Activated CD4-positive, alpha-beta T cell treated with anti-CD3 and anti-CD28 coated beads, Interleukin-2, amount 10 ng/mL, durations not matched to agents 7 days and 5 days (primary cell): ENCODE results near the gene C19orf18. TPM values are rescaled to one million over a fixed set of nuclear protein-coding genes. Genes with fewer than 3 reads are reported as not detected.
A peak's percentile ranks its signal among the peaks of the same experiment; 100 is the strongest.

Source experiments
- CTCF ChIA-PET: fragments of 350-600 bp; sonication (Branson Sonifier 250); formaldehyde crosslinking; loops from one replicate; lab custom pipeline; 2021; ENCODE audit warnings: antibody characterized with exemption; lab: Charles Lee
- POLR2A ChIA-PET: fragments of 350-600 bp; sonication (Branson Sonifier 250); formaldehyde crosslinking; loops from one replicate; lab custom pipeline; 2021; ENCODE audit warnings: antibody characterized with exemption; lab: Charles Lee
- DNase-seq: peaks from one replicate; pipeline ENCODE4 v3.0.0-alpha.2; 2020
- H3K27ac Mint-ChIP-seq: one replicate; pipeline ENCODE4 v1.8.0; 2021; ENCODE audit warnings: mild to moderate bottlenecking, moderate library complexity, mixed read lengths
- H3K27me3 Mint-ChIP-seq: one replicate; pipeline ENCODE4 v1.8.0; 2021; ENCODE audit warnings: mixed read lengths
- H3K36me3 Mint-ChIP-seq: one replicate; pipeline ENCODE4 v1.8.0; 2021; ENCODE audit warnings: low read depth, mixed read lengths
- H3K4me1 Mint-ChIP-seq: one replicate; pipeline ENCODE4 v1.8.0; 2021; ENCODE audit warnings: mixed read lengths
- H3K4me3 Mint-ChIP-seq: one replicate; pipeline ENCODE4 v1.8.0; 2021; ENCODE audit warnings: mild to moderate bottlenecking, moderate library complexity, mixed read lengths
- H3K9me3 Mint-ChIP-seq: one replicate; pipeline ENCODE4 v1.8.0; 2021; ENCODE audit warnings: mixed read lengths
- total RNA-seq, 2 experiments: library from RNA; stranded (reverse); gene quantifications; one replicate each; pipeline ENCODE4 v1.2.3, GENCODE V29; 2021

The C19orf18 gene
- total RNA-seq, 2 experiments from 2014 or later, result 0.37 to 0.82 TPM

DNA sequence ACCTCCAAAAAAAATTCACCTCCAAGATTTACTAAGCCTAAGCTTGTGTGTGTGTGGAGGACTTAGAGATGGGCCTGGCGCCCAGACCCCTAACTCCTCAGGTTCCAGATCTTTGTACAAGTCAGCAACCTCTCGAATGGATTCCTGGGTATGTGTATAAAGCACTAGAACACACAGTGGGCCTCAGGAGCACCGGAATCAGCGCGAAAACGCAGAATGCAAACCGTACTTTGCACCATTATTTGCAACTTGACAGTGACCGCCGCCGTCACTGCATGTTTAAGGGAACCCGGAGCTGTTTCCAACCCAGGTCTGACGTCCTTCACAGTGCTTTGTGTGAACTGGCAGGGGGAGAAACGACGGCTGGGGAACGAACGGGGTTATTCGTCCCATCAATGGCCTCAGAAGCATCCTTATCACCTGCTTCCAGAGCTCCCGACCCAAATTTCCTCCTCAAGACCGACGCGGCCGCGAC is 27.6 kb upstream of the C19orf18 start:
- peaks cover 59% of the 10 kb centered on the region for H3K9me3 Mint-ChIP-seq
- H3K4me1 Mint-ChIP-seq, result peaks cover 31% of the 10 kb centered on the region
- peaks cover 91% of the 10 kb centered on the region for H3K36me3 Mint-ChIP-seq
- CTCF ChIA-PET, result interaction anchor here (0.5 to 3.5 kb wide), 3 partner anchors 17 to 85 kb away, joined by 3 to 20 read pairs (median 3); no protein-coding TSS in a partner anchor
- POLR2A ChIA-PET, result no interaction called here
- peak overlapping the region; percentile 80 for H3K4me3 Mint-ChIP-seq
- H3K27ac Mint-ChIP-seq, result peak overlapping the region; percentile 90
- H3K27me3 Mint-ChIP-seq, result no peaks in the 10 kb centered on the region
- DNase-seq, result peak; percentile 39

- no peak for DNase-seq
- Mint-ChIP-seq H3K27ac (peak overlapping the region; percentile 16), H3K4me1 (peaks cover 31% of the 10 kb centered on the region), H3K27me3 (no peaks in the 10 kb centered on the region), H3K4me3 (peak overlapping the region; percentile 80), H3K36me3 (peaks cover 92% of the 10 kb centered on the region), H3K9me3 (peaks cover 59% of the 10 kb centered on the region)
- POLR2A ChIA-PET, result no interaction called here
- CTCF ChIA-PET, result interaction anchor here (0.6 kb wide), 1 partner anchor 144 kb away, joined by 3 read pairs; no protein-coding TSS in a partner anchor
Measured at GRCh38 chr19:58000677-58001076, 26.3 kb upstream of the C19orf18 start.

DNA sequence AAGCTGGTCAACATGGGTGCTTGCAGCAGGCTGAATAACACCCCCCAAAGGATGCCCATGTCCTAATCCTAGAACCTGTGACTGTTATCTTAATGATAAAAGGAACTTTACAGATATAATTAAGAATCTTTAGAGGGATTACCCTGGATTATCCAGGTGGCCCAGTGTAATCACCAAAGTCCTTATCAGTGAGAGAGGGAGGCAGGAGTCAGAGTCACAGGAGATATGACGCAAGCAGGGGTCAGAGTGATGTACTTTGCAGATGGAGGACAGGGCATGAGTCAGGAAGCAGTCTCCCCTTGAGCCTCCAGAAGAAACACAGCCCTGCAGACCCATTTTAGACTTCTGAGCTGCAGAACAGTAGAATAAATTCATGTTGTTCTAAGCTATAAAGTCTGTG is 18.5 kb upstream of the C19orf18 start:
- Mint-ChIP-seq H3K36me3 (peaks cover 76% of the 10 kb centered on the region), H3K4me3 (no peak overlapping the region), H3K9me3 (peaks cover 70% of the 10 kb centered on the region), H3K27me3 (no peaks in the 10 kb centered on the region), H3K27ac (no peak overlapping the region), H3K4me1 (no peaks in the 10 kb centered on the region)
- CTCF ChIA-PET, result no interaction called here
- no peak for DNase-seq
- POLR2A ChIA-PET, result no interaction called here

DNA sequence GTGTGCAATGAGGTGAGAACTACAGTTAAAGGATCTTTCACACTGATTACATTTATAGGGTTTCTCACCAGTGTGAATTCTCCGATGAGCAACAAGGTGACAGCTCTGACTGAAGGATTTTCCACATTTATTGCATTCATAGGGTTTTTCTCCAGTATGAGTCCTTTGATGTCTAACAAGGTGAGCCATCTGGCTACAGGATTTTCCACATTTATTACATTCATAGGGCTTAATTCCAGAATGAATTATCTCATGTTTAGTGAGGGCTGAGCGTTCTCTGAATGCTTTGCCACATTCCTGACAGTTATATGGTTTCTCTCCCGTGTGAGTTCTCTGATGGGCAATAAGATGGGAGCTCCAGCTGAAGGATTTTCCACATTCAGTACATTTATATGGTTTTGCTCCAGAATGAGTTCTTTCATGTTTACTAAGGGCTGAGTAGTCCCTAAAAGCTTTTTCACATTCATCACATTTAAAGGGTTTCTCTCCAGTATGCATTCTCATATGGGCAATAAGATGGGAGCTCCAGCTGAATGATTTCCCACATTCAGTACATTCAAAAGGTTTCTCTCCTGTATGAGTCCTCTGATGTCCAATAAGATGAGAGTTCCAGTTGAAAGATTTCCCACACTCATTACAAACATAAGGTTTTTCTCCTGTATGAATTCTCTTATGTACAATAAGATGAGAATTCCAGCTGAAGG is 4.4 kb upstream of the C19orf18 start:
- peaks cover 81% of the 10 kb centered on the region for H3K36me3 Mint-ChIP-seq
- no peak overlapping the region for H3K27ac Mint-ChIP-seq
- DNase-seq, result no peak
- H3K9me3 Mint-ChIP-seq, result peaks cover 87% of the 10 kb centered on the region
- no peaks in the 10 kb centered on the region for H3K27me3 Mint-ChIP-seq
- no peak overlapping the region for H3K4me3 Mint-ChIP-seq
- CTCF ChIA-PET, result no interaction called here
- POLR2A ChIA-PET, result no interaction called here
- H3K4me1 Mint-ChIP-seq, result no peaks in the 10 kb centered on the region

DNA sequence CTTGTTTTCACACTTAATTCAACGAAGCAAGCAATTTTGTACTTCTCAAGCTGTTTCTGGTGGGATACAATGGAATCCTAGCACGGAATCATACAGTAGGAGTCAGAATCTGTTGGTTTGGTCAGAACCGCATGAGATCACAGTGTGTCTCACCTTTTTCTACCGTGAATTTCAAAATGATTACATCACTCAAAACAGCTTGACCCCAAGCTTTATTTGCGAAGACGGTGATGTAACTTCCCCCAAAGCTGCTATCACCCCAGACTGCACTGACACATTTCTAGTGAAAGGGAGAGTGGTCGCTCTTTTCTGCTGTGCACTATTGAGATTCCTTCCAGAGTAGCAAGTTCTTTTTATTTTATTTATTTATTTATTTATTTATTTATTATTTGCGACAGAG is 9.6 kb downstream of the C19orf18 start:
- CTCF ChIA-PET, result no interaction called here
- H3K27ac Mint-ChIP-seq, result no peak overlapping the region
- peaks cover 11% of the 10 kb centered on the region for H3K36me3 Mint-ChIP-seq
- H3K4me1 Mint-ChIP-seq, result no peaks in the 10 kb centered on the region
- no peak overlapping the region for H3K4me3 Mint-ChIP-seq
- H3K27me3 Mint-ChIP-seq, result no peaks in the 10 kb centered on the region
- POLR2A ChIA-PET, result interaction anchor here (0.6 kb wide), 1 partner anchor 1584 kb away, joined by 3 read pairs; no protein-coding TSS in a partner anchor
- no peak for DNase-seq
- peaks cover 34% of the 10 kb centered on the region for H3K9me3 Mint-ChIP-seq

DNA sequence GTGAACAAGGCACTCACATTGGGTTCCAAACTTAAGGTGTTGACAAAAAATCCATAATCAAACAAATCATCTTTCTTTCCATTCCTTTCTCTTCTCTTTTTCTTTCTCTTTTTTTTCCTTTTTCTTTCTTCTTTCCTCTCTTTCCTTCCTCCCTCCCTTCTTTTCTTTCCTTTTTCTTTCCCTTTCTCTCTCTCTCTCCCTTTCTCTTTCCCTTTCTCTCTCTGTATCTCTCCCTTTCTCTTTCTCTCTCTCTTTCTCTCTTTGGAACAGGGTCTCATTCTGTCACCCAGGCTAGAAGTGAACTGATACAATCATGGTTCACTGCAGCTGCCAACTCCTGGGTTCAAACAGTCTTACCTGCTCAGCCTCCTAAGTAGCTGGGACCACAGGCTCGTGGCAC is 12.5 kb downstream of the C19orf18 start:
- POLR2A ChIA-PET, result no interaction called here

GRCh38 chr19:57954996-57955395 is 19.3 kb downstream of the C19orf18 start:
- ChIA-PET POLR2A (no interaction called here), CTCF (no interaction called here)
- Mint-ChIP-seq H3K4me3 (no peak overlapping the region), H3K27me3 (no peaks in the 10 kb centered on the region), H3K27ac (no peak overlapping the region), H3K4me1 (no peaks in the 10 kb centered on the region), H3K9me3 (peaks cover 40% of the 10 kb centered on the region), H3K36me3 (peaks cover 8% of the 10 kb centered on the region)
- DNase-seq, result no peak

More for the DNA sequence above, 12.5 kb downstream of the C19orf18 start:
- Mint-ChIP-seq H3K27me3 (no peaks in the 10 kb centered on the region), H3K36me3 (peaks cover 8% of the 10 kb centered on the region), H3K9me3 (peaks cover 27% of the 10 kb centered on the region), H3K4me3 (no peak overlapping the region), H3K4me1 (no peaks in the 10 kb centered on the region), H3K27ac (no peak overlapping the region)
- CTCF ChIA-PET, result interaction anchor here (0.7 kb wide), 1 partner anchor 485 kb away, joined by 3 read pairs; no protein-coding TSS in a partner anchor
- DNase-seq, result no peak

GRCh38 chr19:57949702-57950101 is 24.6 kb downstream of the C19orf18 start:
- no peak for DNase-seq
- ChIA-PET POLR2A (no interaction called here), CTCF (no interaction called here)
- peaks cover 17% of the 10 kb centered on the region for H3K4me1 Mint-ChIP-seq
- H3K4me3 Mint-ChIP-seq, result no peak overlapping the region
- H3K27me3 Mint-ChIP-seq, result no peaks in the 10 kb centered on the region
- peaks cover 30% of the 10 kb centered on the region for H3K36me3 Mint-ChIP-seq
- no peak overlapping the region for H3K27ac Mint-ChIP-seq
- peaks cover 40% of the 10 kb centered on the region for H3K9me3 Mint-ChIP-seq

- CTCF ChIA-PET, result no interaction called here
- DNase-seq, result no peak
- H3K36me3 Mint-ChIP-seq, result peaks cover 34% of the 10 kb centered on the region
- H3K4me3 Mint-ChIP-seq, result no peak overlapping the region
- no peaks in the 10 kb centered on the region for H3K27me3 Mint-ChIP-seq
- peaks cover 17% of the 10 kb centered on the region for H3K4me1 Mint-ChIP-seq
- POLR2A ChIA-PET, result no interaction called here
- H3K27ac Mint-ChIP-seq, result no peak overlapping the region
- peaks cover 36% of the 10 kb centered on the region for H3K9me3 Mint-ChIP-seq
Measured at GRCh38 chr19:57949296-57949695, 25.0 kb downstream of the C19orf18 start.

DNA sequence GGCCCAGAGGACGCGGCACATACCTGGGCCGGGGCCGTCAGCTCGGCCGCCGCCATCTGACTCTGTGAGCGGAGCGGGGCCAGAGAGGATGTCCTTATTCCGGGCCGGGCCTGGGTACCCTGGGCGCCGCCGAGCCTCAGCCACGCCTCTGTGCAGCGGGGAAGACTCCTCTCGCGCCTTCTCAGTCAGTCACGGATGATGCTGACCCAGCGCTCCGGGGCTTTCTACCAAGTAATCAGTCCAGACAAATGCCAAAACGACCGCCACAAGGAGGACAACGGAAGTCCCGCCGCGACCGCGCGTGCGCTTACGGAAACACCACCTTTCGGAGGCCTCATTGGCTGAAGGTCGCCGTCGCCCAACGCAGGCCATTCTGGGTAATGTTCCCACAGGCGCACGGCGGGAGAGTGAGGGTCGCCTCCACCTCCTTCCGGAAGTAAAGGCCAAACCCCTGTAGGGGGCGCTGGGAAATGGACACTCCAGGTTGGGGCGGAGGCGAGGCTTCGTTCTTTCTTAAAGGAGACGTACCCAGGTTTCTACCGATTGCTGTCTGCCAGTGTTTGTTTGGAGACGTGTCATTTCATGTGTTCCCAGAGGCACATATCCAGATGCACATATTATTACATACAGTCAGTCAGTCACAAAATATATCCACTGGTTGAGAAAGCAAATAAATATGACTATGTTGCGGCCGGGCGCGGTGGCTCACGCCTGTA is 26.8 kb downstream of the C19orf18 start, which contains the start of gene ZNF256:
Gene ZNF256, minus strand, starts transcription at position 288 of the 716 bp plus-strand sequence. Its CDS starts 232 bp downstream, at position 56.
- Mint-ChIP-seq H3K4me3 (peak within 1 kb of the TSS; percentile 94), H3K27me3 (no peaks in the 10 kb centered on the region), H3K36me3 (peaks cover 51% of the 10 kb centered on the region), H3K4me1 (peaks cover 17% of the 10 kb centered on the region), H3K9me3 (peaks cover 40% of the 10 kb centered on the region), H3K27ac (peak within 1 kb of the TSS; percentile 94)
- peak; percentile 93 for DNase-seq
- ChIA-PET POLR2A (no interaction called here), CTCF (no interaction called here)

- peak overlapping the region; percentile 94 for H3K4me3 Mint-ChIP-seq
- peaks cover 45% of the 10 kb centered on the region for H3K9me3 Mint-ChIP-seq
- POLR2A ChIA-PET, result no interaction called here
- no peaks in the 10 kb centered on the region for H3K27me3 Mint-ChIP-seq
- H3K36me3 Mint-ChIP-seq, result peaks cover 57% of the 10 kb centered on the region
- peak overlapping the region; percentile 94 for H3K27ac Mint-ChIP-seq
- no peak for DNase-seq
- H3K4me1 Mint-ChIP-seq, result peaks cover 17% of the 10 kb centered on the region
- CTCF ChIA-PET, result no interaction called here
Measured at GRCh38 chr19:57947088-57947418, 27.3 kb downstream of the C19orf18 start.

DNA sequence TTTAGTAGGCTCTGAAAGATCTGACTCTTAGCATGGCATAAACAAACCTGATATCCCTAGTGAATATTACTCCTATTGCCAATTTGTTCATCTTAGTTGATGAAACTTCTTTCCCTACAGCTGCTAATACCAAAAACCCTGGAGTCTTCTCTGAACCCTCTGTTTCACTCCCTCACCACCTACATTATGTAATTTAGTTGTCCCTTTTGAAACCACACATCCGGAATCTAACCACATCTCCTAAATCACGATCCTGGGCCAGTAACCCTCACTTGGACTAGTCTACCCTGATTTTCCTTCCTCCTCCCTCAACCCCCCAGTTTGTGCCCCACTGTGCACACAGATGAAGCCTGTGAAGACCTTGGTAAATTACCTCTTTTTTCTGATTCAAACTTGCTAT is 28.0 kb downstream of the C19orf18 start:
- ChIA-PET POLR2A (no interaction called here), CTCF (no interaction called here)
- H3K9me3 Mint-ChIP-seq, result peaks cover 46% of the 10 kb centered on the region
- no peak for DNase-seq
- no peaks in the 10 kb centered on the region for H3K27me3 Mint-ChIP-seq
- peak overlapping the region; percentile 94 for H3K4me3 Mint-ChIP-seq
- peaks cover 17% of the 10 kb centered on the region for H3K4me1 Mint-ChIP-seq
- H3K27ac Mint-ChIP-seq, result peak overlapping the region; percentile 20
- H3K36me3 Mint-ChIP-seq, result peaks cover 64% of the 10 kb centered on the region

- Mint-ChIP-seq H3K36me3 (peaks cover 85% of the 10 kb centered on the region), H3K4me1 (peaks cover 11% of the 10 kb centered on the region), H3K4me3 (no peak overlapping the region), H3K27me3 (no peaks in the 10 kb centered on the region), H3K27ac (no peak overlapping the region), H3K9me3 (peaks cover 60% of the 10 kb centered on the region)
- DNase-seq, result no peak
- CTCF ChIA-PET, result no interaction called here
- POLR2A ChIA-PET, result no interaction called here
Measured at GRCh38 chr19:57941593-57941992, 32.7 kb downstream of the C19orf18 start.
